ENCODE results near the gene SIPA1L3.

Gene SIPA1L3

DNA sequence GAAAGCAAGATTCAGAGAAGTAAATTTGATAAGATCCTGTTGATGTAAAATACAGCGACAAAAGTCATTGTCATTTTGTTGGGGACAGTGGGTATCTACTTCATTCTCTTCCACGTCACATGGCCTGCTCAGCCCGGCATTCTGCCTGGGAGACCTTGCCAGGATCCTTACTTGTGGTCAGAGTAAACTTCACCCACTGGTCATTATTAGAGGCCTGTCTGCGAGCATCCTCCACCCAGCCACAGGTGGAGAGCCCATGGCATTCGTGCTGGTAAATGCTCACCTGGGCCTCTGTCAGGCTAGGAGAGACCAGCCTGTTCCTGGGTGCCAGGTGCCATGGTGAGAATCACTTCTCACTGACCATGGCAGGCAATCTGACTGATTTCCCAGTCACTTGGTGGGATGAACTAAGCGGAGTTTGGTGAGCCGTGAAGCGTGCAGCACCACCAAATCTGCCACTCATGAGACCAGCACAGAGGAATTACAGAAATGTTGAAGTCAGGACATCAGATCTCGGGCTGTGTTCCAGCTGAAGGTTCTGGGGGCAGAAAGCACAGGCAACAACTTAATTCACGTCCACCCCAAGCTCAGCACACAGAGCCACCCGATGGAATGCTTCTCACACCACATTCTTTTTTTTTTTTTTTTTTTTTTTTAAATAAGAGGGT, 107.0 kb downstream of the SIPA1L3 start:
- ATAC-seq: no peak
- TF ChIP-seq ZNF8 (CRISPR knock-in tag; IDR thresholded peaks at IDR 0.05): no peak

GRCh38 chr19:38015216-38015615, 108.2 kb downstream of the SIPA1L3 start:
- TF ChIP-seq ZC3H10 (CRISPR knock-in tag; IDR thresholded peaks at IDR 0.05) (no peak), OSR1 (CRISPR knock-in tag; IDR thresholded peaks at IDR 0.05) (no peak), ZNF565 (CRISPR knock-in tag; conservative IDR thresholded peaks at IDR 0.05; ENCODE audit: low read depth) (no peak), CSDC2 (CRISPR knock-in tag; IDR thresholded peaks at IDR 0.05) (no peak), ISL1 (CRISPR knock-in tag; IDR thresholded peaks at IDR 0.05) (no peak)
- no peak for ATAC-seq

GRCh38 chr19:38015761-38016160, 108.8 kb downstream of the SIPA1L3 start:
- no peak for TF ChIP-seq BACH2 (CRISPR knock-in tag; IDR thresholded peaks at IDR 0.05; ENCODE audit: borderline replicate concordance)
- TF ChIP-seq ARNTL (CRISPR knock-in tag; IDR thresholded peaks at IDR 0.05; ENCODE audit: borderline replicate concordance, low read depth): no peak
- no peak for TF ChIP-seq TCF4 (CRISPR knock-in tag; IDR thresholded peaks at IDR 0.05; ENCODE audit: borderline replicate concordance)
- no peak for TF ChIP-seq ESRRG (CRISPR knock-in tag; IDR thresholded peaks at IDR 0.05)
- no peak for TF ChIP-seq POU6F1 (CRISPR knock-in tag; IDR thresholded peaks at IDR 0.05; ENCODE audit: borderline replicate concordance, low read depth)
- no peak for TF ChIP-seq RARB (CRISPR knock-in tag; IDR thresholded peaks at IDR 0.05)
- no peak for TF ChIP-seq CREB5 (CRISPR knock-in tag; IDR thresholded peaks at IDR 0.05; ENCODE audit: low read depth)
- TF ChIP-seq ZNF70 (CRISPR knock-in tag; IDR thresholded peaks at IDR 0.05): no peak
- no peak for ATAC-seq

- no peak for ATAC-seq
Measured at GRCh38 chr19:38017401-38018151, 110.6 kb downstream of the SIPA1L3 start.

More at GRCh38 chr19:38017401-38018151, 110.6 kb downstream of the SIPA1L3 start:
- no peak for TF ChIP-seq PATZ1 (CRISPR knock-in tag; IDR thresholded peaks at IDR 0.05; ENCODE audit: borderline replicate concordance)
- no peak for TF ChIP-seq ZNF565 (CRISPR knock-in tag; conservative IDR thresholded peaks at IDR 0.05; ENCODE audit: low read depth)
- no peak for TF ChIP-seq ZC3H10 (CRISPR knock-in tag; IDR thresholded peaks at IDR 0.05)
- TF ChIP-seq GLIS3 (CRISPR knock-in tag; IDR thresholded peaks at IDR 0.05): no peak
- no peak for TF ChIP-seq TSHZ2 (CRISPR knock-in tag; IDR thresholded peaks at IDR 0.05)
- TF ChIP-seq BACH2 (CRISPR knock-in tag; IDR thresholded peaks at IDR 0.05; ENCODE audit: borderline replicate concordance): no peak
- TF ChIP-seq ESRRG (CRISPR knock-in tag; IDR thresholded peaks at IDR 0.05): no peak
- TF ChIP-seq CSRNP3 (CRISPR knock-in tag; IDR thresholded peaks at IDR 0.05): no peak
- no peak for TF ChIP-seq ZFP3 (CRISPR knock-in tag; IDR thresholded peaks at IDR 0.05)
- TF ChIP-seq ARNTL (CRISPR knock-in tag; IDR thresholded peaks at IDR 0.05; ENCODE audit: borderline replicate concordance, low read depth): no peak
- no peak for TF ChIP-seq TOX (CRISPR knock-in tag; IDR thresholded peaks at IDR 0.05; ENCODE audit: borderline replicate concordance)
